ENCODE results near the gene CNOT9.

CNOT9 gene

GRCh38 chr2:218605432-218605831, 36.8 kb downstream of the CNOT9 start:
- no peaks in the 10 kb centered on the region for H3K36me3 ChIP-seq (ENCODE audit: insufficient read depth, low read length)
- no peak overlapping the region for H3K27ac ChIP-seq (ENCODE audit: low read length)
- no peak overlapping the region for H3K4me2 ChIP-seq (ENCODE audit: insufficient read depth, low read length)
- H3K9me3 ChIP-seq (ENCODE audit: insufficient read depth, low read length, severe bottlenecking): no peaks in the 10 kb centered on the region
- no peak for DNase-seq
- no peak for ATAC-seq (ENCODE audit: insufficient read depth, low read depth)
- no peaks in the 10 kb centered on the region for H3K79me2 ChIP-seq (ENCODE audit: insufficient read depth, low read length)
- H3K4me1 ChIP-seq (ENCODE audit: insufficient read depth, low read length): no peaks in the 10 kb centered on the region
- no peaks in the 10 kb centered on the region for H4K20me1 ChIP-seq (ENCODE audit: insufficient read depth, low read length)
- H3K27me3 ChIP-seq (ENCODE audit: insufficient read depth, low read length, poor library complexity): peaks cover 6% of the 10 kb centered on the region
- H3K9ac ChIP-seq (ENCODE audit: low read depth, low read length): no peak overlapping the region
- H2AFZ ChIP-seq (ENCODE audit: low read depth, low read length): no peak overlapping the region
- TF ChIP-seq, protein P1, sequence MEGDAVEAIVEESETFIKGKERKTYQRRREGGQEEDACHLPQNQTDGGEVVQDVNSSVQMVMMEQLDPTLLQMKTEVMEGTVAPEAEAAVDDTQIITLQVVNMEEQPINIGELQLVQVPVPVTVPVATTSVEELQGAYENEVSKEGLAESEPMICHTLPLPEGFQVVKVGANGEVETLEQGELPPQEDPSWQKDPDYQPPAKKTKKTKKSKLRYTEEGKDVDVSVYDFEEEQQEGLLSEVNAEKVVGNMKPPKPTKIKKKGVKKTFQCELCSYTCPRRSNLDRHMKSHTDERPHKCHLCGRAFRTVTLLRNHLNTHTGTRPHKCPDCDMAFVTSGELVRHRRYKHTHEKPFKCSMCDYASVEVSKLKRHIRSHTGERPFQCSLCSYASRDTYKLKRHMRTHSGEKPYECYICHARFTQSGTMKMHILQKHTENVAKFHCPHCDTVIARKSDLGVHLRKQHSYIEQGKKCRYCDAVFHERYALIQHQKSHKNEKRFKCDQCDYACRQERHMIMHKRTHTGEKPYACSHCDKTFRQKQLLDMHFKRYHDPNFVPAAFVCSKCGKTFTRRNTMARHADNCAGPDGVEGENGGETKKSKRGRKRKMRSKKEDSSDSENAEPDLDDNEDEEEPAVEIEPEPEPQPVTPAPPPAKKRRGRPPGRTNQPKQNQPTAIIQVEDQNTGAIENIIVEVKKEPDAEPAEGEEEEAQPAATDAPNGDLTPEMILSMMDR (IDR thresholded peaks at IDR 0.05; ENCODE audit: borderline replicate concordance, extremely low read depth, low read length, poor library complexity, severe bottlenecking): no peak
- no peak for TF ChIP-seq EZH2 (IDR thresholded peaks at IDR 0.05; ENCODE audit: borderline replicate concordance, low read depth, low read length, severe bottlenecking)
- H3K4me3 ChIP-seq (ENCODE audit: low read depth in 1 of 2, low read length in 2 of 2): no peak overlapping the region

- Histone ChIP-seq H3K4me2 (ENCODE audit: insufficient read depth, low read length) (no peak within 1 kb of the TSS), H3K4me1 (ENCODE audit: insufficient read depth, low read length) (no peaks in the 10 kb centered on the region), H3K9me3 (ENCODE audit: insufficient read depth, low read length, severe bottlenecking) (no peaks in the 10 kb centered on the region), H3K9ac (ENCODE audit: low read depth, low read length) (no peak within 1 kb of the TSS), H3K27ac (ENCODE audit: low read length) (no peak within 1 kb of the TSS), H3K79me2 (ENCODE audit: insufficient read depth, low read length) (no peaks in the 10 kb centered on the region), H4K20me1 (ENCODE audit: insufficient read depth, low read length) (no peaks in the 10 kb centered on the region), H3K27me3 (ENCODE audit: insufficient read depth, low read length, poor library complexity) (peaks cover 6% of the 10 kb centered on the region), H3K4me3 (ENCODE audit: low read depth in 1 of 2, low read length in 2 of 2) (no peak within 1 kb of the TSS), H3K36me3 (ENCODE audit: insufficient read depth, low read length) (no peaks in the 10 kb centered on the region), H2AFZ (ENCODE audit: low read depth, low read length) (no peak within 1 kb of the TSS)
- DNase-seq (no peak), ATAC-seq (ENCODE audit: insufficient read depth, low read depth) (no peak)
- TF ChIP-seq, protein P1 (IDR thresholded peaks at IDR 0.05; ENCODE audit: borderline replicate concordance, extremely low read depth, low read length, poor library complexity, severe bottlenecking): no peak
- TF ChIP-seq EZH2 (IDR thresholded peaks at IDR 0.05; ENCODE audit: borderline replicate concordance, low read depth, low read length, severe bottlenecking): no peak
Observed at GRCh38 chr2:218607436-218608115, 38.9 kb downstream of the CNOT9 start, which contains the start of gene PLCD4. PLCD4 (plus strand) TSS chr2:218607899; CDS start chr2:218615740, 7,841 bp downstream.

DNA sequence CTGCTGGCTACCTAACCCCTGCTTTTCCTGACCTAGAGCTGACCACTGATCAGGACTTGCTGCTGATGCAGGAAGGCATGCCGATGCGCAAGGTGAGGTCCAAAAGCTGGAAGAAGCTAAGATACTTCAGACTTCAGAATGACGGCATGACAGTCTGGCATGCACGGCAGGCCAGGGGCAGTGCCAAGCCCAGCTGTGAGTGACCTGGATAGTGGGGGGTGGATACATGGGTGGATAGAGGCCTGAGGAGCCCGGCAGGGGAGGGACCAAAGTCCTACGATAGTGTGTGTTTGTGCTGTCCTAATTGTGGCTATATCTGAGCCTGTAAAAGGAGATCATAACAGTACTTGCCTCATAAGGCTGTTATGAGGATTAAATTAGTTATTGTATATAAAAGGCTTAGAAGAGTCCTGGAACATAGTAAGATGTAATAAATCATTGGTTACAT, 47.3 kb downstream of the CNOT9 start:
- no peak overlapping the region for H3K9ac ChIP-seq (ENCODE audit: low read depth, low read length)
- no peaks in the 10 kb centered on the region for H3K4me1 ChIP-seq (ENCODE audit: insufficient read depth, low read length)
- H3K27ac ChIP-seq (ENCODE audit: low read length): no peak overlapping the region
- no peak overlapping the region for H2AFZ ChIP-seq (ENCODE audit: low read depth, low read length)
- no peaks in the 10 kb centered on the region for H3K79me2 ChIP-seq (ENCODE audit: insufficient read depth, low read length)
- no peak for DNase-seq
- H4K20me1 ChIP-seq (ENCODE audit: insufficient read depth, low read length): no peaks in the 10 kb centered on the region
- H3K4me3 ChIP-seq (ENCODE audit: low read depth in 1 of 2, low read length in 2 of 2): no peak overlapping the region
- H3K36me3 ChIP-seq (ENCODE audit: insufficient read depth, low read length): no peaks in the 10 kb centered on the region
- no peaks in the 10 kb centered on the region for H3K9me3 ChIP-seq (ENCODE audit: insufficient read depth, low read length, severe bottlenecking)
- no peak for ATAC-seq (ENCODE audit: insufficient read depth, low read depth)
- TF ChIP-seq, protein P1 (IDR thresholded peaks at IDR 0.05; ENCODE audit: borderline replicate concordance, extremely low read depth, low read length, poor library complexity, severe bottlenecking): no peak
- no peak for TF ChIP-seq EZH2 (IDR thresholded peaks at IDR 0.05; ENCODE audit: borderline replicate concordance, low read depth, low read length, severe bottlenecking)
- no peak overlapping the region for H3K4me2 ChIP-seq (ENCODE audit: insufficient read depth, low read length)
- H3K27me3 ChIP-seq (ENCODE audit: insufficient read depth, low read length, poor library complexity): no peaks in the 10 kb centered on the region

All from DND-41 (cell line).